ENCODE measurements around the gene BRME1.

GRCh38 chr19:13896227-13896626, 9.7 kb downstream of the BRME1 start:
- no peak for TF ChIP-seq FOXM1 (IDR thresholded peaks at IDR 0.05; ENCODE audit: borderline replicate concordance)
- TF ChIP-seq FOXA1 (IDR thresholded peaks at IDR 0.05), result no peak
- no peak for TF ChIP-seq FOXK2 (IDR thresholded peaks at IDR 0.05)
- no peak for TF ChIP-seq BHLHE40 (IDR thresholded peaks at IDR 0.05; ENCODE audit: borderline replicate concordance)
- TF ChIP-seq NFRKB (IDR thresholded peaks at IDR 0.05), result no peak
- TF ChIP-seq HDGF (IDR thresholded peaks at IDR 0.05; ENCODE audit: borderline replicate concordance), result no peak
